Mammary epithelial cell (primary cell): ENCODE measurements around the gene STARD6.

ENCODE experiments used
- EZH2 ChIP-seq: IDR thresholded peaks from 2 replicates; pipeline ENCODE4 v1.6.1; 2012; ENCODE audit warnings: low read length, inconsistent platforms, borderline replicate concordance
- TF ChIP-seq, protein P1 (sequence below), 2 donors: IDR thresholded peaks in 1 of 2; conservative IDR thresholded peaks in 1 of 2; 2 replicates each; pipeline ENCODE4 v1.5.1; 2011 to 2012; ENCODE audit warnings: inconsistent platforms in 2 of 2, low read length in 2 of 2, mild to moderate bottlenecking in 2 of 2, control low read depth in 1 of 2, low read depth in 1 of 2; ENCODE audit not compliant: insufficient read depth in 1 of 2; ENCODE audit errors: extremely low read depth in 1 of 2

GRCh38 chr18:54284535-54284934, 73.1 kb downstream of the STARD6 start:
- TF ChIP-seq EZH2, result no peak
- TF ChIP-seq, protein P1, sequence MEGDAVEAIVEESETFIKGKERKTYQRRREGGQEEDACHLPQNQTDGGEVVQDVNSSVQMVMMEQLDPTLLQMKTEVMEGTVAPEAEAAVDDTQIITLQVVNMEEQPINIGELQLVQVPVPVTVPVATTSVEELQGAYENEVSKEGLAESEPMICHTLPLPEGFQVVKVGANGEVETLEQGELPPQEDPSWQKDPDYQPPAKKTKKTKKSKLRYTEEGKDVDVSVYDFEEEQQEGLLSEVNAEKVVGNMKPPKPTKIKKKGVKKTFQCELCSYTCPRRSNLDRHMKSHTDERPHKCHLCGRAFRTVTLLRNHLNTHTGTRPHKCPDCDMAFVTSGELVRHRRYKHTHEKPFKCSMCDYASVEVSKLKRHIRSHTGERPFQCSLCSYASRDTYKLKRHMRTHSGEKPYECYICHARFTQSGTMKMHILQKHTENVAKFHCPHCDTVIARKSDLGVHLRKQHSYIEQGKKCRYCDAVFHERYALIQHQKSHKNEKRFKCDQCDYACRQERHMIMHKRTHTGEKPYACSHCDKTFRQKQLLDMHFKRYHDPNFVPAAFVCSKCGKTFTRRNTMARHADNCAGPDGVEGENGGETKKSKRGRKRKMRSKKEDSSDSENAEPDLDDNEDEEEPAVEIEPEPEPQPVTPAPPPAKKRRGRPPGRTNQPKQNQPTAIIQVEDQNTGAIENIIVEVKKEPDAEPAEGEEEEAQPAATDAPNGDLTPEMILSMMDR (conservative IDR thresholded peaks at IDR 0.05 in 1 of 2, IDR thresholded peaks at IDR 0.05 in 1 of 2; ENCODE audit: extremely low read depth in 1 of 2, insufficient read depth in 1 of 2, low read depth in 1 of 2, low read length in 2 of 2), result no peak
